ENCODE data around the gene NFU1. TPM values are rescaled to one million over a fixed set of nuclear protein-coding genes. Genes with fewer than 3 reads are reported as not detected.

NFU1 gene
- total and polyA plus RNA-seq, 12 donors: 47.3 to 117 (median 55.6) TPM

- Histone ChIP-seq H3K9me3 (replicated peaks in 1 of 3) (no peaks in the 10 kb centered on the region), H3K4me1 (replicated peaks in 1 of 2) (no peaks in the 10 kb centered on the region), H3K4me3 (no peak overlapping the region), H3K36me3 (replicated peaks in 1 of 2) (peaks cover 0 to 42% of the 10 kb centered on the region in 2 donors), H3K27me3 (no peaks in the 10 kb centered on the region), H3K27ac (no peak overlapping the region)
- TF ChIP-seq CTCF (IDR thresholded peaks at IDR 0.05) (no peak), POLR2A (IDR thresholded peaks at IDR 0.05) (no peak)
- intact Hi-C loops (cut with DNase I): no loop called here
- no peak for DNase-seq
Observed at GRCh38 chr2:69397234-69397633, 40.0 kb downstream of the NFU1 start.

- DNase-seq: no peak
- Histone ChIP-seq H3K4me3 (no peak overlapping the region), H3K27ac (no peak overlapping the region), H3K4me1 (replicated peaks in 1 of 2) (no peaks in the 10 kb centered on the region), H3K36me3 (replicated peaks in 1 of 2) (peaks cover 0 to 36% of the 10 kb centered on the region in 2 donors), H3K9me3 (replicated peaks in 1 of 3) (no peaks in the 10 kb centered on the region), H3K27me3 (no peaks in the 10 kb centered on the region)
- TF ChIP-seq CTCF (IDR thresholded peaks at IDR 0.05): no peak
- TF ChIP-seq POLR2A (IDR thresholded peaks at IDR 0.05): no peak
- WGBS, 4 donors: 12 to 26% (median 14%) methylated on average over 1 of the region's 1 CpG
- intact Hi-C loops (cut with DNase I): no loop called here
Observed at GRCh38 chr2:69395866-69396265, 41.4 kb downstream of the NFU1 start.

GRCh38 chr2:69393963-69394362 lies 43.3 kb downstream of the NFU1 start:
- Histone ChIP-seq H3K4me3 (no peak overlapping the region), H3K9me3 (replicated peaks in 1 of 3) (no peaks in the 10 kb centered on the region), H3K4me1 (replicated peaks in 1 of 2) (no peaks in the 10 kb centered on the region), H3K27ac (no peak overlapping the region), H3K27me3 (no peaks in the 10 kb centered on the region), H3K36me3 (replicated peaks in 1 of 2) (peaks cover 0 to 21% of the 10 kb centered on the region in 2 donors)
- TF ChIP-seq CTCF (IDR thresholded peaks at IDR 0.05) (no peak), POLR2A (IDR thresholded peaks at IDR 0.05) (no peak)
- intact Hi-C loops (cut with DNase I): no loop called here
- no peak for DNase-seq

- no peaks in the 10 kb centered on the region for H3K27me3 ChIP-seq
- no peak for DNase-seq
- peaks cover 7 to 14% of the 10 kb centered on the region in 2 donors for H3K4me1 ChIP-seq (replicated peaks in 1 of 2)
- no peaks in the 10 kb centered on the region for H3K36me3 ChIP-seq (replicated peaks in 1 of 2)
- intact Hi-C loops (cut with DNase I): no loop called here
- TF ChIP-seq CTCF (IDR thresholded peaks at IDR 0.05) (no peak), POLR2A (IDR thresholded peaks at IDR 0.05) (no peak)
- H3K27ac ChIP-seq: no peak overlapping the region
- no peak overlapping the region for H3K4me3 ChIP-seq
- 79 to 83% (median 81%) methylated on average over 3 of the region's 3 CpGs for WGBS, 4 donors
- no peaks in the 10 kb centered on the region for H3K9me3 ChIP-seq (replicated peaks in 1 of 3)
Observed at GRCh38 chr2:69390471-69390870, 46.8 kb downstream of the NFU1 start.
